Nephron progenitor cell (in vitro differentiated cells): ENCODE data around the gene CHRM4.
"Not testable (repeated sequence)": the region's sequence is repeated elsewhere in the genome, so short reads cannot be mapped to it uniquely, and the experiment has no call there.

Source experiments
- DNase-seq: peaks from one replicate; pipeline ENCODE4 v3.0.0; 2021
- H3K27ac Mint-ChIP-seq: 2 replicates; pipeline ENCODE4 v1.8.0; 2021; ENCODE audit warnings: mild to moderate bottlenecking, moderate library complexity, mixed read lengths
- H3K27me3 Mint-ChIP-seq: 2 replicates; pipeline ENCODE4 v1.8.0; 2021; ENCODE audit warnings: mild to moderate bottlenecking, low read depth, mixed read lengths; ENCODE audit not compliant: poor library complexity
- H3K36me3 Mint-ChIP-seq: 2 replicates; pipeline ENCODE4 v1.8.0; 2021; ENCODE audit warnings: low read depth, mixed read lengths
- H3K4me1 Mint-ChIP-seq: 2 replicates; pipeline ENCODE4 v1.8.0; 2021; ENCODE audit warnings: mixed read lengths
- H3K4me3 Mint-ChIP-seq: 2 replicates; pipeline ENCODE4 v1.8.0; 2021; ENCODE audit warnings: mild to moderate bottlenecking, moderate library complexity, mixed read lengths
- H3K9me3 Mint-ChIP-seq: 2 replicates; pipeline ENCODE4 v1.8.0; 2021; ENCODE audit warnings: mild to moderate bottlenecking, moderate library complexity, mixed read lengths
- TF ChIP-seq, protein P1 (sequence below): fragments of 200-600 bp; sonication (generic); IDR thresholded peaks from 2 replicates; pipeline ENCODE4 v1.5.0; 2021; ENCODE audit warnings: antibody characterized with exemption

The CHRM4 gene

DNA sequence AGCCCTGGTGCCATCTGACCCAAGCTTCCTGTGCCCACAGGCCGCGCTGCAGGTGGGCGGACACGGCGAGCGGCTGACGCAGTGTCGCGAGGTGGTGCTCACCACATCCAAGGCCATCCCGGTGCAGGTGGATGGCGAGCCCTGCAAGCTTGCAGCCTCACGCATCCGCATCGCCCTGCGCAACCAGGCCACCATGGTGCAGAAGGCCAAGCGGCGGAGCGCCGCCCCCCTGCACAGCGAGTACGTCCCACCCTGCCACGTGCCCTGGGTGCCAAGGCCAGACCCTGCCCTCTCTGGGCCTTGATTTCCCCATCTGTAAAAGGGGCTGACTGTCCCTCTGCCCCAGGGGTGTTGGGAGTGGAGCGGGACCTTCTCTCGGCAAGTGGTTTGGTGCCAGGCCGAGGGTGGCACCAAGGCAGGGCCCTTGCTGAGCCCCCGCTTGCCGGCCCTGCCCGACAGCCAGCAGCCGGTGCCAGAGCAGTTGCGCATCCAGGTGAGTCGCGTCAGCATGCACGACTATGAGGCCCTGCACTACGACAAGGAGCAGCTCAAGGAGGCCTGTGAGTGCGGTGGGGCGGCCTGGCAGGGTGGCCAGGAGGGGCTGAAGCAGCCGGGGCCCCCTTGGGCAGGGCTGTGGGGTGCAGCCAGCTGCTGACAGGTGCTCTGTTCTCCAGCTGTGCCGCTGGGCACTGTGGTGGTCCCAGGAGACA, 16.0 kb downstream of the CHRM4 start:
- DNase-seq = no peak
- TF ChIP-seq, protein P1, sequence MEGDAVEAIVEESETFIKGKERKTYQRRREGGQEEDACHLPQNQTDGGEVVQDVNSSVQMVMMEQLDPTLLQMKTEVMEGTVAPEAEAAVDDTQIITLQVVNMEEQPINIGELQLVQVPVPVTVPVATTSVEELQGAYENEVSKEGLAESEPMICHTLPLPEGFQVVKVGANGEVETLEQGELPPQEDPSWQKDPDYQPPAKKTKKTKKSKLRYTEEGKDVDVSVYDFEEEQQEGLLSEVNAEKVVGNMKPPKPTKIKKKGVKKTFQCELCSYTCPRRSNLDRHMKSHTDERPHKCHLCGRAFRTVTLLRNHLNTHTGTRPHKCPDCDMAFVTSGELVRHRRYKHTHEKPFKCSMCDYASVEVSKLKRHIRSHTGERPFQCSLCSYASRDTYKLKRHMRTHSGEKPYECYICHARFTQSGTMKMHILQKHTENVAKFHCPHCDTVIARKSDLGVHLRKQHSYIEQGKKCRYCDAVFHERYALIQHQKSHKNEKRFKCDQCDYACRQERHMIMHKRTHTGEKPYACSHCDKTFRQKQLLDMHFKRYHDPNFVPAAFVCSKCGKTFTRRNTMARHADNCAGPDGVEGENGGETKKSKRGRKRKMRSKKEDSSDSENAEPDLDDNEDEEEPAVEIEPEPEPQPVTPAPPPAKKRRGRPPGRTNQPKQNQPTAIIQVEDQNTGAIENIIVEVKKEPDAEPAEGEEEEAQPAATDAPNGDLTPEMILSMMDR = no peak
- Mint-ChIP-seq H3K9me3 (no peaks in the 10 kb centered on the region), H3K27ac (no peak overlapping the region), H3K36me3 (peaks cover 11% of the 10 kb centered on the region), H3K4me1 (peaks cover 24% of the 10 kb centered on the region), H3K27me3 (no peaks in the 10 kb centered on the region), H3K4me3 (no peak overlapping the region)

DNA sequence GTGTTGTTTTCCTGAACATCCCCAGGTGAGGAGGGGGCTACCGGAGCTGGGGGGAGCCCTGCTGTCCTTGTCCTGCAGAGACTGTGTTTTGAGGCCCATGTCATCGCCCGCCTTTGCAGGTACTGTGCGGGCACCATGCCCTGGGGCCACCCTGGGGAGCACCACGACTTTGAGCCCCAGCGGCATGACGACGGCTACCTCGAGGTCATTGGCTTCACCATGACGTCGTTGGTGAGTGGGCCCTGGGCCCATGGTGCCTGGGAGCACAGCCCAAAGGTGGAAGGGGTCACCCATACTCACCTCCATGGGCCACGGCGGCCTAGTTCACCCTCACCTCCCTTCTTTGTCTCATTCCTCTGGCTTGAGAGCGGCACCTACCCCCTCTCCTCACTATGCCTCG, 16.8 kb downstream of the CHRM4 start:
- Mint-ChIP-seq H3K27me3 (no peaks in the 10 kb centered on the region), H3K4me1 (peaks cover 32% of the 10 kb centered on the region), H3K36me3 (peaks cover 15% of the 10 kb centered on the region), H3K9me3 (no peaks in the 10 kb centered on the region), H3K27ac (peak overlapping the region; percentile 57), H3K4me3 (no peak overlapping the region)
- DNase-seq = no peak
- TF ChIP-seq, protein P1 = no peak

DNA sequence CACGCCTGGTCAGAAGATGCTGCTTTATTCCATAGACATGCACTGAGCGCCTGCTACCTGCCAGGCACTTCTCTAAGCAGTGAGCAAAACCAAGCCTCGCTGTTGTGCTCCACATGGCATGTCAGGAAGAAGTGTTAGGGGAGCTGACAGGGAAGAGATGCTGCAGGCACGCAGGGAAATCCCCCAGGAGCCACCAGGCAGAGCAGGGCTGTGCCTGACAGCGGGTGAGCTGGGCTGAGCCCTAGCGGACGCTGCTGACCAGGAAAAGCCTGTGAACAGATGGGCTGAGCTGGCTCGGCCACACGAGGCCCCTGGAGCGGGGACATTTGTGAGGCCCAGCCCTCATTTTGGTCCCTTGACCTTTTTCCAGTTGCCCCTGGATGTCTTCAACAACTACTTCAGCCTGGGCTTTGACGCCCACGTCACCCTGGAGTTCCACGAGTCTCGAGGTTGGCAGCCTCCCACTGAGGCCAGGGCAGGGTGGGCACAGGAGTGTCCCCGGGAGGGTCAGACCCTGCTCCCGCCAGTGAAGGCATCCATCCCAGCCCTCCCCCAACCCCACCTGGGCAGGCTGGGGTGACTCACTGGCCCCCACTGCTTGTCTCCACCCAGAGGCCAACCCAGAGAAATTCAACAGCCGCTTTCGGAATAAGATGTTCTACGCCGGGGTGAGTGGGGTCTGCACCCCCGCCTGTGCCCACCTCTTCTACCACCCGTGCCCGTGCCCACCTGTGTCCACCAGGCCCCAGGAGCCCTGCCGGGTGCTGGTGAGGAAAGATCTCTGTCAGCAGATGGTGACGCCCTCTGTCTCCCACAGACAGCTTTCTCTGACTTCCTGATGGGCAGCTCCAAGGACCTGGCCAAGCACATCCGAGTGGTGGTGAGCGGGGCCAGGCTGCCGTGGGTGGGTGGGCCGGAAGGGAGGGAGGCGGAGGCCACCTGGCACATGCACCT, 17.5 kb downstream of the CHRM4 start:
- H3K9me3 Mint-ChIP-seq = no peaks in the 10 kb centered on the region
- TF ChIP-seq, protein P1 = no peak
- H3K4me1 Mint-ChIP-seq = peaks cover 34% of the 10 kb centered on the region
- no peak overlapping the region for H3K27ac Mint-ChIP-seq
- no peak overlapping the region for H3K4me3 Mint-ChIP-seq
- H3K27me3 Mint-ChIP-seq = no peaks in the 10 kb centered on the region
- peaks cover 15% of the 10 kb centered on the region for H3K36me3 Mint-ChIP-seq
- DNase-seq = no peak

DNA sequence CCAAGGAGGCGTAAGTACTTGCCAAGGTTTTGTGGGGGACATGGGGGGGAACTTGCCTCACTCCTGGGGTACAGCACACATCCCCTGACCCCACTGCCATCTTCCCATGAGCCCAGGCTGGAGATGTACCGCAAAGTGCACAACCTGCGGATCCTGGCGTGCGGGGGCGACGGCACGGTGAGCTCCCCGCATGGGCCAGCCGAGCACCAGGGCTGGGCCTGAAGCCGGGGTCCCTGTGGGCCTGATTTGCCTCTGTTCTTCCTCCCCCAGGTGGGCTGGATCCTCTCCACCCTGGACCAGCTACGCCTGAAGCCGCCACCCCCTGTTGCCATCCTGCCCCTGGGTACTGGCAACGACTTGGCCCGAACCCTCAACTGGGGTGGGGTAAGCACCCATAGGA, 19.1 kb downstream of the CHRM4 start:
- not testable (repeated sequence) for H3K27ac Mint-ChIP-seq, DNase-seq, H3K9me3 Mint-ChIP-seq, H3K4me3 Mint-ChIP-seq, H3K27me3 Mint-ChIP-seq
- Mint-ChIP-seq H3K36me3 (peaks cover 16% of the 10 kb centered on the region), H3K4me1 (peaks cover 34% of the 10 kb centered on the region)

DNA sequence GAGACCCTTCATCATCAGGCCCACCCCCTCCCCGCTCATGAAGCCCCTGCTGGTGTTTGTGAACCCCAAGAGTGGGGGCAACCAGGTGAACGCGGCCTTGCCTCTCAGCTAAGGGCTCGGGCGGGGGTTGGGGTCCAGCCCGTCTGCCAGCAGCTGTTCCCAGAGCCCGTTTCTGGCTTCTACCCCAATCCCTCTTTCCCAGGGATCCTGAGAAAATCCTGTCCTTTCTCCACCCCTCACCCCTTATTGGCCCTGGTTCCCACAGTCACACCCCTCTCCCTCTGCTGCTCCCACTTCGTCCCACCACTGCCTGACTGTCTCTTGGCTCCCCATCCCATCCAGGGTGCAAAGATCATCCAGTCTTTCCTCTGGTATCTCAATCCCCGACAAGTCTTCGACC, 19.5 kb downstream of the CHRM4 start:
- Mint-ChIP-seq H3K27me3 (no peaks in the 10 kb centered on the region), H3K36me3 (peaks cover 14% of the 10 kb centered on the region), H3K9me3 (no peaks in the 10 kb centered on the region), H3K27ac (no peak overlapping the region), H3K4me3 (no peak overlapping the region), H3K4me1 (peaks cover 35% of the 10 kb centered on the region)
- TF ChIP-seq, protein P1 = no peak
- DNase-seq = no peak

DNA sequence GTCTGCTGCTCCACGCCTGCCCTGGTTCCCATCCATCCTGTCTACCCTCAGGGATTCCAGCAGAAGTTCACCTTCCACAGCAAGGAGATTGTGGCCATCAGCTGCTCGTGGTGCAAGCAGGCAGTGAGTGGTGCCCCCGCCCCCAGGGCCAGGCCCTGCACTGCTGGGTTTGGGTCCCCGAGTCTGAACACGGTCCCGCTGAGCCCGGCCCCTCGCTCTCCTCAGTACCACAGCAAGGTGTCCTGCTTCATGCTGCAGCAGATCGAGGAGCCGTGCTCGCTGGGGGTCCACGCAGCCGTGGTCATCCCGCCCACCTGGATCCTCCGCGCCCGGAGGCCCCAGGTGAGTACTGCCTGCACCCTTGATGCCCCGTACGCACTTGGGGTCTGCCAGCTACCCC, 20.3 kb downstream of the CHRM4 start:
- not testable (repeated sequence) for H3K4me3 Mint-ChIP-seq, H3K27ac Mint-ChIP-seq, H3K9me3 Mint-ChIP-seq, H3K27me3 Mint-ChIP-seq, DNase-seq
- Mint-ChIP-seq H3K36me3 (peaks cover 14% of the 10 kb centered on the region), H3K4me1 (peaks cover 38% of the 10 kb centered on the region)
